ENCODE results near the gene NWD2.
A peak's percentile ranks its signal among the peaks of the same experiment; 100 is the strongest.

The NWD2 gene

GRCh38 chr4:37467824-37468223 lies 223.3 kb downstream of the NWD2 start:
- no peak for TF ChIP-seq CTCF (IDR thresholded peaks at IDR 0.05; ENCODE audit: insufficient read depth, low read depth, low read length, missing control alignments)
- no peak for DNase-seq (ENCODE audit: low read depth)
- no peak overlapping the region for H3K4me3 ChIP-seq (ENCODE audit: low read length)

- no peak for DNase-seq (ENCODE audit: low read depth)
- TF ChIP-seq CTCF (IDR thresholded peaks at IDR 0.05; ENCODE audit: insufficient read depth, low read depth, low read length, missing control alignments) = no peak
Measured at GRCh38 chr4:37469286-37469685, 224.7 kb downstream of the NWD2 start.

GRCh38 chr4:37470245-37470644 lies 225.7 kb downstream of the NWD2 start:
- DNase-seq (ENCODE audit: low read depth) = no peak
- H3K4me3 ChIP-seq (ENCODE audit: low read length) = no peak overlapping the region
- TF ChIP-seq CTCF (IDR thresholded peaks at IDR 0.05; ENCODE audit: insufficient read depth, low read depth, low read length, missing control alignments) = no peak

More at GRCh38 chr4:37469286-37469685, 224.7 kb downstream of the NWD2 start:
- H3K4me3 ChIP-seq (ENCODE audit: low read length) = no peak overlapping the region

DNA sequence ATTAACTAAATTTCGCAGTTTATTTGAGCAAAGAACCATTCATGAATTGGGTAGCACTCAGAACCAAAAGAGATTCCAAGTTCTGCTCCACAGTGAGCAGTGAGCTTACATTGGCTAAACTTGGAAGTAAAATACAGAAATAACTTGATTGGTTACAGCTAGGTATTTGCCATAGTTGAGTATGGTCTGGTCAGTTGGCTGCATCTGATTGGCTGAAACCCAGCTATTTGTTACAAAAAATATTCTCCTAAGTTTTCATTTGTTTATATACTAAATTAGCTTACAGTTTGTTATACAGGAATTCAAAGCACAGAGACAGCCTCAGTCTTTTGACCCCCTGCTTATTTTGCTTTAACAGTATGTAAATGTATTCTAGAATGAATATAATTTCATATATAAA lies 226.6 kb downstream of the NWD2 start:
- DNase-seq (ENCODE audit: low read depth) = no peak
- TF ChIP-seq CTCF (IDR thresholded peaks at IDR 0.05; ENCODE audit: insufficient read depth, low read depth, low read length, missing control alignments) = no peak
- no peak overlapping the region for H3K4me3 ChIP-seq (ENCODE audit: low read length)

GRCh38 chr4:37471971-37472370 lies 227.4 kb downstream of the NWD2 start:
- no peak for TF ChIP-seq CTCF (IDR thresholded peaks at IDR 0.05; ENCODE audit: insufficient read depth, low read depth, low read length, missing control alignments)
- DNase-seq (ENCODE audit: low read depth) = peak; percentile 53
- H3K4me3 ChIP-seq (ENCODE audit: low read length) = no peak overlapping the region

DNA sequence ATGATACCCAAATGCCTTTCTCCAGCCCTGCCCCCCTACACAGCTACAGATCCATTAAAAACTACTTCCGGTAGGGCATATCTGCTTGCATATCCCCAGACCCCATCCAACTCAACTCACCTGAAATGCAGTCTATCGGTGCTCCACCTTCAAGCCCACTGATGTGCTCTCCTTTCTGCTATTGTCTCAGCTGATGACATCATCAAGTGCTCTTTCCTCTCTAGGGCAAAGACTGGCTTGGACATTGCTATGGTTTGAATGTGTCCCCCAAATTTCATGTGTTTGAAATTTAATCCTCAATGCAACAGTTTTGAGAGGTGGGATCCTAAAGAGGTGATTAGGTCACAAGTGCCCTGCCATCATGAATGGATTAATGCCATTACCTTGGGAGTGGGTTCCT lies 229.3 kb downstream of the NWD2 start:
- no peak for DNase-seq (ENCODE audit: low read depth)
- no peak for TF ChIP-seq CTCF (IDR thresholded peaks at IDR 0.05; ENCODE audit: insufficient read depth, low read depth, low read length, missing control alignments)
- H3K4me3 ChIP-seq (ENCODE audit: low read length) = no peak overlapping the region

- TF ChIP-seq CTCF (IDR thresholded peaks at IDR 0.05; ENCODE audit: insufficient read depth, low read depth, low read length, missing control alignments) = no peak
- no peak for DNase-seq (ENCODE audit: low read depth)
- H3K4me3 ChIP-seq (ENCODE audit: low read length) = no peak overlapping the region
Measured at GRCh38 chr4:37475087-37475486, 230.5 kb downstream of the NWD2 start.
